OCI-LY7 (cell line): ENCODE data around the gene TMEM43. TPM values are rescaled to one million over a fixed set of nuclear protein-coding genes. Genes with fewer than 3 reads are reported as not detected.

Experiments used
- BruUV-seq: library from RNA; stranded (reverse); fragments of 400-500 nt; replicated peaks from 2 replicates; lab custom pipeline; 2021; lab: Mats Ljungman, UMichigan
- CTCF ChIA-PET: fragments of 300-600 bp; sonication (Branson Sonifier 250); formaldehyde crosslinking; loops from one replicate; lab custom pipeline; 2022; ENCODE audit warnings: antibody characterized with exemption; ENCODE audit not compliant: unreplicated experiment; lab: Charles Lee
- POLR2A ChIA-PET: fragments of 300-600 bp; sonication (Branson Sonifier 250); formaldehyde crosslinking; loops from one replicate; lab custom pipeline; 2022; ENCODE audit warnings: antibody characterized with exemption; lab: Charles Lee
- DNase-seq: peaks from one replicate; pipeline ENCODE4 v3.0.0-alpha.2; 2015; ENCODE audit warnings: low spot score
- H2AFZ ChIP-seq: fragments of 200-600 bp; sonication (generic), shearing (Covaris generic); 2 replicates; pipeline ENCODE4 v1.6.1; 2014; ENCODE audit warnings: mild to moderate bottlenecking, antibody characterized with exemption, low read length, moderate library complexity
- H3K27ac ChIP-seq: fragments of 200-600 bp; sonication (generic); 2 replicates; pipeline ENCODE4 v1.5.1; 2014; ENCODE audit warnings: mixed run types, low read depth, mild to moderate bottlenecking, moderate library complexity, low read length, inconsistent platforms; ENCODE audit not compliant: poor library complexity, severe bottlenecking
- H3K36me3 ChIP-seq: fragments of 200-600 bp; sonication (generic); 2 replicates; pipeline ENCODE4 v1.6.1; 2014; ENCODE audit warnings: mild to moderate bottlenecking, antibody characterized with exemption, low read length, moderate library complexity, mixed read lengths; ENCODE audit not compliant: insufficient read depth
- H3K4me1 ChIP-seq: fragments of 200-600 bp; sonication (generic); 2 replicates; pipeline ENCODE4 v1.5.1; 2014; ENCODE audit warnings: mild to moderate bottlenecking, low read length; ENCODE audit not compliant: insufficient read depth, poor library complexity, severe bottlenecking
- H3K4me2 ChIP-seq: fragments of 200-600 bp; sonication (generic); 2 replicates; pipeline ENCODE4 v1.6.1; 2014; ENCODE audit warnings: mild to moderate bottlenecking, low read length
- H3K4me3 ChIP-seq: fragments of 200-600 bp; sonication (generic); 2 replicates; pipeline ENCODE4 v1.5.1; 2014; ENCODE audit warnings: mild to moderate bottlenecking, low read depth, low read length; ENCODE audit not compliant: poor library complexity, severe bottlenecking
- H3K79me2 ChIP-seq: fragments of 200-600 bp; sonication (generic); 2 replicates; pipeline ENCODE4 v1.6.1; 2016; ENCODE audit warnings: low read depth, mild to moderate bottlenecking, low read length, moderate library complexity, mixed read lengths; ENCODE audit not compliant: insufficient read depth
- H3K9me2 ChIP-seq: fragments of 200-600 bp; sonication (generic); 2 replicates; pipeline ENCODE4 v1.6.1; 2016; ENCODE audit warnings: mild to moderate bottlenecking, low read length, mixed read lengths; ENCODE audit not compliant: insufficient read depth
- H3K9me3 ChIP-seq: fragments of 200-600 bp; sonication (generic); 2 replicates; pipeline ENCODE4 v1.6.1; 2014; ENCODE audit warnings: mild to moderate bottlenecking, mixed run types, low read length, mixed read lengths
- H4K20me1 ChIP-seq: fragments of 200-600 bp; sonication (generic); 2 replicates; pipeline ENCODE4 v1.6.1; 2014; ENCODE audit warnings: mild to moderate bottlenecking, antibody characterized with exemption, low read length, moderate library complexity, mixed read lengths; ENCODE audit not compliant: insufficient read depth
- CTCF ChIP-seq: fragments of 200-600 bp; sonication (generic); conservative IDR thresholded peaks from 2 replicates; pipeline ENCODE4 v1.5.1; 2014; ENCODE audit warnings: mild to moderate bottlenecking, antibody characterized with exemption, low read length, moderate library complexity, mixed read lengths
- EZH2phosphoT487 ChIP-seq: fragments of 200-600 bp; sonication (generic); IDR thresholded peaks from 2 replicates; pipeline ENCODE4 v1.6.1; 2018; ENCODE audit warnings: low read depth, borderline replicate concordance, mild to moderate bottlenecking, mixed run types, antibody characterized with exemption, low read length, moderate library complexity, mixed read lengths
- intact Hi-C: fragments of 100-400 bp; cut with micrococcal nuclease; formaldehyde crosslinking; loops from one replicate; pipeline ENCODE4 v1.10.0; 2022; ENCODE audit not compliant: unreplicated experiment
- total RNA-seq, 2 experiments: library from RNA; depleted of rRNA in 1 of 2; stranded (reverse); fragments of >200 nt in 1 of 2; shearing (Covaris generic) in 1 of 2; gene quantifications; 2 replicates each; pipeline ENCODE4 v1.2.3, GENCODE V29; 2014 to 2022

Gene TMEM43
- total RNA-seq, 2 experiments from 2014 or later = 19.7 to 22.2 TPM

GRCh38 chr3:14131134-14131533 is 6.3 kb downstream of the TMEM43 start:
- peaks cover 68% of the 10 kb centered on the region for H3K36me3 ChIP-seq
- H3K9me3 ChIP-seq = no peaks in the 10 kb centered on the region
- no peak for TF ChIP-seq EZH2phosphoT487
- no peak for TF ChIP-seq CTCF
- POLR2A ChIA-PET = no interaction called here
- H3K4me3 ChIP-seq = no peak overlapping the region
- BruUV-seq = no TSS peak
- H4K20me1 ChIP-seq = no peaks in the 10 kb centered on the region
- DNase-seq = no peak
- H3K79me2 ChIP-seq = peaks cover 8% of the 10 kb centered on the region; the same call in 1 of the 2 replicates
- intact Hi-C loops = no loop called here
- no peak overlapping the region for H2AFZ ChIP-seq
- no peaks in the 10 kb centered on the region for H3K9me2 ChIP-seq
- H3K4me1 ChIP-seq = peaks cover 7% of the 10 kb centered on the region
- no peak overlapping the region for H3K4me2 ChIP-seq
- CTCF ChIA-PET = no interaction called here
- H3K27ac ChIP-seq = no peak overlapping the region

GRCh38 chr3:14132120-14132519 is 7.3 kb downstream of the TMEM43 start:
- no peak for TF ChIP-seq EZH2phosphoT487
- TF ChIP-seq CTCF = no peak
- Histone ChIP-seq H3K4me3 (no peak overlapping the region), H3K27ac (no peak overlapping the region), H3K36me3 (peaks cover 71% of the 10 kb centered on the region), H3K4me2 (no peak overlapping the region), H4K20me1 (no peaks in the 10 kb centered on the region), H3K4me1 (no peaks in the 10 kb centered on the region), H3K9me3 (no peaks in the 10 kb centered on the region), H2AFZ (no peak overlapping the region), H3K9me2 (no peaks in the 10 kb centered on the region), H3K79me2 (no peaks in the 10 kb centered on the region; the same call in 1 of the 2 replicates)
- intact Hi-C loops = no loop called here
- DNase-seq = no peak
- BruUV-seq = no TSS peak
- ChIA-PET CTCF (no interaction called here), POLR2A (no interaction called here)

- intact Hi-C loops = no loop called here
- H3K79me2 ChIP-seq = no peaks in the 10 kb centered on the region; the same call in 1 of the 2 replicates
- H4K20me1 ChIP-seq = no peaks in the 10 kb centered on the region
- no peak for DNase-seq
- H3K36me3 ChIP-seq = peaks cover 71% of the 10 kb centered on the region
- ChIA-PET POLR2A (interaction anchor here (1.4 kb wide), 1 partner anchor 7 kb away, joined by 3 read pairs; the partner anchor contains the start of gene TMEM43), CTCF (no interaction called here)
- TF ChIP-seq EZH2phosphoT487 = no peak
- TF ChIP-seq CTCF = no peak
- H3K9me2 ChIP-seq = no peaks in the 10 kb centered on the region
- H3K4me3 ChIP-seq = no peak overlapping the region
- BruUV-seq = no TSS peak
- H3K4me2 ChIP-seq = no peak overlapping the region
- no peak overlapping the region for H3K27ac ChIP-seq
- H2AFZ ChIP-seq = no peak overlapping the region
- no peaks in the 10 kb centered on the region for H3K4me1 ChIP-seq
- no peaks in the 10 kb centered on the region for H3K9me3 ChIP-seq
Observed at GRCh38 chr3:14132689-14133088, 7.8 kb downstream of the TMEM43 start.
